ENCODE data around the gene KIF5A. TPM values are rescaled to one million over a fixed set of nuclear protein-coding genes. Genes with fewer than 3 reads are reported as not detected.

The KIF5A gene
- total RNA-seq, 1 experiment from 2014 or later: 3.0 TPM

DNA sequence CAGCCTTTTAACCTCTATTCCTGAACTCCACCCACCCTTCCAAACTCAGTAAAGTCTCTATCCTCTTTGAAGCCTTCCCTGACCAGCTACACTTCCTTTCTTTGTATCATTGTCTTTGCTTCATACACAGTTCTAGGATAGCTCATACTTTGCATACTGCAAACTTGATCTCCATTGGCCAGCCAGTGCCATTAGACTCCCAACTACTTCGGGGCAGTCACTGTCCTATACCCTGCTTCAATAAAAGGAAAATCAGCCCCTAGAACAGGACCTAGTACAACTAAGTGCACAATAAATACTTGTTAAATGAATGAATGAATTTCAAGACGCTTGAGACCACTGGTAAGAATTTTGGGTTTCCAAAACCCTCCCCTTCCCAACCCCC, 40.6 kb downstream of the KIF5A start:
- TF ChIP-seq, protein P1, sequence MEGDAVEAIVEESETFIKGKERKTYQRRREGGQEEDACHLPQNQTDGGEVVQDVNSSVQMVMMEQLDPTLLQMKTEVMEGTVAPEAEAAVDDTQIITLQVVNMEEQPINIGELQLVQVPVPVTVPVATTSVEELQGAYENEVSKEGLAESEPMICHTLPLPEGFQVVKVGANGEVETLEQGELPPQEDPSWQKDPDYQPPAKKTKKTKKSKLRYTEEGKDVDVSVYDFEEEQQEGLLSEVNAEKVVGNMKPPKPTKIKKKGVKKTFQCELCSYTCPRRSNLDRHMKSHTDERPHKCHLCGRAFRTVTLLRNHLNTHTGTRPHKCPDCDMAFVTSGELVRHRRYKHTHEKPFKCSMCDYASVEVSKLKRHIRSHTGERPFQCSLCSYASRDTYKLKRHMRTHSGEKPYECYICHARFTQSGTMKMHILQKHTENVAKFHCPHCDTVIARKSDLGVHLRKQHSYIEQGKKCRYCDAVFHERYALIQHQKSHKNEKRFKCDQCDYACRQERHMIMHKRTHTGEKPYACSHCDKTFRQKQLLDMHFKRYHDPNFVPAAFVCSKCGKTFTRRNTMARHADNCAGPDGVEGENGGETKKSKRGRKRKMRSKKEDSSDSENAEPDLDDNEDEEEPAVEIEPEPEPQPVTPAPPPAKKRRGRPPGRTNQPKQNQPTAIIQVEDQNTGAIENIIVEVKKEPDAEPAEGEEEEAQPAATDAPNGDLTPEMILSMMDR (IDR thresholded peaks at IDR 0.05): no peak
- TF ChIP-seq POLR2AphosphoS5 (IDR thresholded peaks at IDR 0.05; ENCODE audit: low read depth, low read length): no peak
- TF ChIP-seq, protein P2, sequence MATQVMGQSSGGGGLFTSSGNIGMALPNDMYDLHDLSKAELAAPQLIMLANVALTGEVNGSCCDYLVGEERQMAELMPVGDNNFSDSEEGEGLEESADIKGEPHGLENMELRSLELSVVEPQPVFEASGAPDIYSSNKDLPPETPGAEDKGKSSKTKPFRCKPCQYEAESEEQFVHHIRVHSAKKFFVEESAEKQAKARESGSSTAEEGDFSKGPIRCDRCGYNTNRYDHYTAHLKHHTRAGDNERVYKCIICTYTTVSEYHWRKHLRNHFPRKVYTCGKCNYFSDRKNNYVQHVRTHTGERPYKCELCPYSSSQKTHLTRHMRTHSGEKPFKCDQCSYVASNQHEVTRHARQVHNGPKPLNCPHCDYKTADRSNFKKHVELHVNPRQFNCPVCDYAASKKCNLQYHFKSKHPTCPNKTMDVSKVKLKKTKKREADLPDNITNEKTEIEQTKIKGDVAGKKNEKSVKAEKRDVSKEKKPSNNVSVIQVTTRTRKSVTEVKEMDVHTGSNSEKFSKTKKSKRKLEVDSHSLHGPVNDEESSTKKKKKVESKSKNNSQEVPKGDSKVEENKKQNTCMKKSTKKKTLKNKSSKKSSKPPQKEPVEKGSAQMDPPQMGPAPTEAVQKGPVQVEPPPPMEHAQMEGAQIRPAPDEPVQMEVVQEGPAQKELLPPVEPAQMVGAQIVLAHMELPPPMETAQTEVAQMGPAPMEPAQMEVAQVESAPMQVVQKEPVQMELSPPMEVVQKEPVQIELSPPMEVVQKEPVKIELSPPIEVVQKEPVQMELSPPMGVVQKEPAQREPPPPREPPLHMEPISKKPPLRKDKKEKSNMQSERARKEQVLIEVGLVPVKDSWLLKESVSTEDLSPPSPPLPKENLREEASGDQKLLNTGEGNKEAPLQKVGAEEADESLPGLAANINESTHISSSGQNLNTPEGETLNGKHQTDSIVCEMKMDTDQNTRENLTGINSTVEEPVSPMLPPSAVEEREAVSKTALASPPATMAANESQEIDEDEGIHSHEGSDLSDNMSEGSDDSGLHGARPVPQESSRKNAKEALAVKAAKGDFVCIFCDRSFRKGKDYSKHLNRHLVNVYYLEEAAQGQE (IDR thresholded peaks at IDR 0.05; ENCODE audit: insufficient read depth in 1 of 2, low read depth in 2 of 2, low read length in 1 of 2): no peak
- TF ChIP-seq TCF7L2 (IDR thresholded peaks at IDR 0.05; ENCODE audit: low read depth, low read length): no peak
- no peak for TF ChIP-seq SIN3A (IDR thresholded peaks at IDR 0.05; ENCODE audit: borderline replicate concordance, insufficient read depth, low read depth, low read length)
- no peaks in the 10 kb centered on the region for H3K9me3 ChIP-seq (ENCODE audit: control insufficient read depth, insufficient read depth, low read depth, low read length)
- CTCF ChIA-PET: no interaction called here
- POLR2A ChIA-PET: interaction anchor here (0.6 to 0.7 kb wide), 2 partner anchors 14 to 28 kb away, joined by 6 to 7 read pairs; no protein-coding TSS in a partner anchor
- H3K27ac ChIP-seq (ENCODE audit: low read length): peak overlapping the region; percentile 87
- H3K4me1 ChIP-seq (ENCODE audit: control insufficient read depth, insufficient read depth, low read length): peaks cover 15% of the 10 kb centered on the region
- no peak for DNase-seq (ENCODE audit: low read depth, low spot score)
- H3K36me3 ChIP-seq (ENCODE audit: control insufficient read depth, insufficient read depth, low read length): peaks cover 3% of the 10 kb centered on the region; the same call in 1 of the 2 replicates
- in situ Hi-C loops (cut with HindIII; ENCODE audit: low pct_unique_long_range_greater_than_20kb, low sequenced_read_pairs): no loop called here
- ATAC-seq: peak; percentile 6; the same call in 1 of the 2 replicates
- intact Hi-C loops (cut with micrococcal nuclease; ENCODE audit: unreplicated experiment): no loop called here
- BruUV-seq (replicated peaks): no TSS peak
- H3K4me3 ChIP-seq (ENCODE audit: low read depth in 2 of 2, low read length in 2 of 2): peak overlapping the region; percentile 94 to 97
- H3K27me3 ChIP-seq (ENCODE audit: control insufficient read depth, insufficient read depth, low read length): no peaks in the 10 kb centered on the region

DNA sequence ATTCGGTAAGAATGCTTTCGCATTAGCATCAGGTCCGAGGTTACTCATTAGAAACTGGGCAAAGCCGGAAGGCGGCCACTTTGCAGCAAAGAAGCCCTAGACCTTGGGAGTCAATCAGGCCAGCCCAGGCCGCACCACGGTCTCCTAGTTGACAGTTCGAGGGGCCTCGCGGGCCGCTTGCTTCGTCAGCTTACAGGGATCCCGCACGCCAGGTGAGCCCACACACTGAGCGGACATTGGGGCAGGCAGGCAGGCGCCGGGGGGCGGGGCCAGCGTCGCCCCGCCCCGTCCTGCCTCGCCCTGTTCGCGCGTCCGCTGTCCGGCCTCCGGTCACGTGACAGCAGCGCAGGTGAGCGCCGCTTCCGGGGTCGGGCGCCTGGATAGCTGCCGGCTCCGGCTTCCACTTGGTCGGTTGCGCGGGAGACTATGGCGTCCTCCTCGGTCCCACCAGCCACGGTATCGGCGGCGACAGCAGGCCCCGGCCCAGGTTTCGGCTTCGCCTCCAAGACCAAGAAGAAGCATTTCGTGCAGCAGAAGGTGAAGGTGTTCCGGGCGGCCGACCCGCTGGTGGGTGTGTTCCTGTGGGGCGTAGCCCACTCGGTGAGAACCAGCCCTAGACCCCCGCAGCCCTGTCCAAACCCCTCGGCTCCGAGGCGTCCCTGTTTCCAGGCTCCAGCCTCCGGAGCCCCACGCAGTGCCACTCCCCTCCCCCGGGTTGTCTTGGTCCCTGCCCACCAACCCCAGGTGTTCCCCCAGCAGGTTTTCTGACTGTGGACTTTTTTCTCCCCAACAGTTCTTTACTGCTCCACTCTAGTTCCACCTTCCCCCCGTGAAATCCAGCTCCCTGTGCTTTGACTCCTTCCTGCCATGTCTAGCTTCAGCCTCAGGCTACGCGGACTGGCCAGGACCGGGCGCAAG, 41.3 kb downstream of the KIF5A start, which contains the start of gene PIP4K2C:
TSS of gene PIP4K2C (plus strand) at position 329 of the 918 bp plus-strand sequence. CDS start at position 427, 98 bp downstream.
- peak within 1 kb of the TSS; percentile 87 for H3K27ac ChIP-seq (ENCODE audit: low read length)
- in situ Hi-C loops (cut with HindIII; ENCODE audit: low pct_unique_long_range_greater_than_20kb, low sequenced_read_pairs): no loop called here

More for the DNA sequence above, 41.3 kb downstream of the KIF5A start, which contains the start of gene PIP4K2C:
- ChIA-PET POLR2A (interaction anchor here (0.6 to 0.7 kb wide), 3 partner anchors 14 to 29 kb away, joined by 6 to 7 read pairs (median 6); no protein-coding TSS in a partner anchor), CTCF (interaction anchor here (0.5 to 0.6 kb wide), 2 partner anchors 18 to 67 kb away, joined by 3 read pairs; no protein-coding TSS in a partner anchor)
- H3K9me3 ChIP-seq (ENCODE audit: control insufficient read depth, insufficient read depth, low read depth, low read length): no peaks in the 10 kb centered on the region
- ATAC-seq (peak; percentile 98), DNase-seq (ENCODE audit: low read depth, low spot score) (no peak)
- intact Hi-C loops (cut with micrococcal nuclease; ENCODE audit: unreplicated experiment): no loop called here
- peak within 1 kb of the TSS; percentile 94 to 97 for H3K4me3 ChIP-seq (ENCODE audit: low read depth in 2 of 2, low read length in 2 of 2)
- H3K36me3 ChIP-seq (ENCODE audit: control insufficient read depth, insufficient read depth, low read length): peaks cover 3% of the 10 kb centered on the region; the same call in 1 of the 2 replicates
- H3K4me1 ChIP-seq (ENCODE audit: control insufficient read depth, insufficient read depth, low read length): peaks cover 15% of the 10 kb centered on the region
- TF ChIP-seq POLR2AphosphoS5 (IDR thresholded peaks at IDR 0.05; ENCODE audit: low read depth, low read length): peak; percentile 86
- TF ChIP-seq, protein P1 (IDR thresholded peaks at IDR 0.05): no peak
- peak; percentile 94 for TF ChIP-seq SIN3A (IDR thresholded peaks at IDR 0.05; ENCODE audit: borderline replicate concordance, insufficient read depth, low read depth, low read length)
- TF ChIP-seq TCF7L2 (IDR thresholded peaks at IDR 0.05; ENCODE audit: low read depth, low read length): no peak
- TF ChIP-seq, protein P2 (IDR thresholded peaks at IDR 0.05; ENCODE audit: insufficient read depth in 1 of 2, low read depth in 2 of 2, low read length in 1 of 2): no peak
- no peaks in the 10 kb centered on the region for H3K27me3 ChIP-seq (ENCODE audit: control insufficient read depth, insufficient read depth, low read length)
- BruUV-seq (replicated peaks): no TSS peak
